Activated effector memory CD4-positive, alpha-beta T cell treated with anti-CD3 and anti-CD28 coated beads, Interleukin-2, amount 50 U/mL, for 16 hours (primary cell): Measurements from ENCODE around the gene DRD2.
A peak's percentile ranks its signal among the peaks of the same experiment; 100 is the strongest.

Experiments used
- DNase-seq: peaks from one replicate; pipeline ENCODE4 v3.0.0-alpha.2; 2020

The DRD2 gene

DNA sequence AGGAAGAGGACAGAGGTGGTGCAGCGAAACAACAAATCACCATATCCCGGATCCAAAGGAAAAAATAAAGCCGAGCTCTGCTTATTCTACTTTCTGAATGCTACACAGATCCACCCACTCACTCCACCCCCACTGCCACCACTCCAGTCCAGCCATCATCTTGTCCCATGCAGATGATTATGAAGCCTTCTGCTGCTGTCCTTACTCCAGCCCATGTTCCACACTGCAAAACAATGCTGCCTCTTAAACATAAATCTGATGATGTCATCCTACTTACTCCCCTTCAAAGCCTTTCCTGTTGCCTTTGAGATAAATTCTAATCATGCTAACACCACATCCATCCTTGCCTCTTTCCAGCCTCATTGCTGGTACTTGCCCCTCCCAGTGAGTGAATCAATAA, 6.5 kb upstream of the DRD2 start:
- DNase-seq: no peak

DNA sequence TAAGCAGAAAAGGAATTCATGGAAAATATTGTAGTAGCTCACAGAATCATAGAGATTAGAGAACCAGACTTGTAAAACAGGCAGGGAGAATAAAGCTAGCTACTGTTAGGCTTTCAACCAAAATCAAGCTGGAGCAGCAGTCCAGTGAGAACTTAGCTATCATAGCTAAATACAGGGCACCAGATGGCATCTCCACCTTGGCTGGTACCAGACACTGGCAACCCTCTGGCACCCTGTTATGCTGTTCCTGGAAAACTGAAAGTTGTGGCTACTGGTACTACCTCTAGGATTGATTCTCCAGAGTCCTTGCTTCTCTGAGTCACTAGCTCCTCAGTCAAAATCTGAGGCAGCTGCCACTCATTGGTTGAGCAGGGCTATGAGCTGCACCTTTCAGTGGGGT, 6.0 kb upstream of the DRD2 start:
- no peak for DNase-seq

DNA sequence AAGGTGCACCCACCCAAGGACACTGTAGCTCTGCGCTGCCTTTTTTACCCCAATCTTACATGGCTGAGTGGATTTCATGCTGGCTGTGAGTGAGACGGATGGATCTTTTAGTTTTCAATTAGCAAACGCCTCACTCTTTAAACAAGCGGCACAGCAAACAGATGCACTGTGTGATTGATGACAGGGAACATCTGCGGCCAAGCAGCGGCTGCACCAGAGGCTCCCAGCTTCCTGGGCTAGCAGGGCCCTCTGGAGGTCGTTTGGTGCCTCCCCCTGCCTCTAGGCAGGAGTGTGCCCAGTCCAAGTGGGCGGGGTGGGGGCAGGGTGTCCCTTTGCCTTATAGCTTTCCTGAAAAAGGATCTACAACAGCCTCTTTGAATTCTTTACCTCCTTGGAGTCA, 2.1 kb upstream of the DRD2 start:
- DNase-seq: no peak

DNA sequence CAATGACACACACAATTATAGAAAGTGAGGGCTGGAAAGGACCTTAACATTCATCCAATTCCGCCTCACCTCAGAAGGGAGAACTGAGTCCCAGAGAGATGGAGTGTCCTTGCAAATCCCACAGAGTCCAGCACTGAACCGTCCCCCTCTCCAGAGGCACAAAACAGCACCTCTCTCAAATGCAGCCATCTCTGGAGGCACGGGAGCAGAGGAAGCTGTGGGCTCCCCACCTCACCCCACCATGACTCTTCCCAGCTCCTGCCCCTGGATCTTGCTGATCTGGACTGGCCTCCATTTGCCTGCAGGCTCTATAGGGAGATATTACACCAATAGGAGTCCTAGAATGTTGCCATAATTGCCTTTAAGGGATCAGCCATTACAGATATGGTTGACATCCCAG, 1.4 kb upstream of the DRD2 start:
- DNase-seq: no peak

DNA sequence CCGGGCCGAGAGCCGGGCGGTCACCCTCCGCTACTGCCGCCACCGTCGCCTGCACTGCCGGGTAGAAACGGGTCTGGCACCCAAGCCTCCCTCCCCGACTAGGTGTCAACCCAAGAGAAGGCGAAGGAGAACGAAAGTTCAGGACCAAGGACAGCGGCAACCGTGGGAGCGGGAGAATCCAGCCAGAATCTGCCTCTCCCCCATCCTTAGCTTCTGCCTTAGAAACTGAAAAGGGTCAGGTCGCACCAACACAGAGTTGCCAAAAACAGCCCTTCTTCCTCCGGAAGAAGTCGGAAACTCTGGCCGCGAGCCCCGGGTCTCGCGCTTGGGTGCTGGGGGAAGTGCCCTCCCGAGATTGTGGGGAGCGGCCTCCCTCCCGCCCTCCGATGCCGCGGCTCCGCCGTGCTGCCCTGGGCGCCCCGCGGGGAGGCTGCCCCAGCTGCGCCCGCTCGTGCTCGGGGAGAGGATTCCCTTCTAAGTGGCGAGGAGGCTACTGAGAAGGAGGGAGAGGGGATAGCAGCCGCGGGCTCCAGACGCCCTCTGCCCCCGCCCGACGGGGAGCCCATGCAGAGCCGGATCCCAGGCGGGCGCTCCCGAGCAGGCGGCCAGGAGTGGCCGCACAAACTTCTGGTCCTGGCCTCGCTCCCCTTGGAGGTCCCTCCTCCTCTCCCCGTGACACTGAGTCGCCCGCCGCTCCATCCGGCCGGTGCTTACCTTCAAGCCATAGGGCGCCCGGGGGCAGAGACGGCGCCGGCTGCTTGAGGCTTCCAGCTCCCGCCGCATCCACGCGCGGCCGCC, 637 bp downstream of the DRD2 start:
- peak; percentile 76 for DNase-seq

DNA sequence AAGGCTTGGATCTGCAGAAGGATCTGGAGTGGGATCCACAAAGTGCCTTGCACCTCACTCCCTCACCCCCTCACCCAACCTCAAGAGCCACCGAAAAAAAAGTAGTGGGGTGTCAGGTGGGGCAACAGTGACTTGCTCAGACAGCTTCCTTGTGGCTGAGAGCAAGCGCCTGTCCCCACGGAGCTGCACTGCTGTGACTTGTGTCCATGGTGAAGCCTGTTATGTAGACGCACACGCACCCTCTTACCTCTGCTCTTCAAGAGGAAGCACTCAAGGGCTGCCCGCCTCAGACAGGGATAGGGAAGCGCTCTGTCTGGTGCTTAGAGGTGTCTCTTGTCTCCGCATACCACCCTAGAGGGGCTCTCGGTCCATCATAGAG, 1.2 kb downstream of the DRD2 start:
- DNase-seq: no peak

DNA sequence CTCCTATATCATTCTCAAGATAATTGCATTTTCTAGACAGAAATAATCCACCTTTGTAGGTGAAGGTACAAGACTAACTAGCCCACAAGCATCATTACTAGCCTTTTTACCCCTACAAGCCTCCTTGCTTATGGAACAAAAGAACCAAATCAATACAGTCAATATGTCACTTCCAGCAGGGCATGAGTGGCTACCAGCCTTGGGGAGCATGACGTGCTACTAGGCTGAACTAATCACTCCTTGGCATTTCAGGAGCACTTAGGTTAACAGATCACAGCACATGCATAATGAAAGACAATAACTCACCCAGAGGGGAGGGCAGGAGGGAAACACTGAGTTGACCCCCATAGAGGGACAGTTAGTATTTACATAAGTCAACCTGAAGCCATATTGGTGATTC, 2.7 kb downstream of the DRD2 start:
- DNase-seq: no peak

DNA sequence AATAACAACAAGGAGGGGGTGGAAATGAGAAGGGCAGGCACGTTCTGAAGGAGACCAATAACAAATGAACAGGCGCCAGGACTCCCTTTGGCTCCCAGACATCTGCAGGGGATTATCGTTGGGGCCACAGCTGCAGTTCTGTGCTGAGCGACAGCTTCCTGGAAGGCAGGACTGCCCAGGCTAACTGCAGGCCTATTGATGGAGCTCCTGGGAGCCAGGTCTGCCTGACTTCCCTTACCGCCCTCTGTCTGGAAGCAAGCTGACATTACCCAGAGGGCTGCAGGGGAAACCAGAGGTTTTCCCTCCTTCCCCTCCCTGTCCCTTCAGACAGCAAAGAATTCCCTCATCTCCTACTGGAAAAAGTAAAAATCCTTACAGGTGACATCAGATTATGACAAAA, 5.0 kb downstream of the DRD2 start:
- DNase-seq: no peak

DNA sequence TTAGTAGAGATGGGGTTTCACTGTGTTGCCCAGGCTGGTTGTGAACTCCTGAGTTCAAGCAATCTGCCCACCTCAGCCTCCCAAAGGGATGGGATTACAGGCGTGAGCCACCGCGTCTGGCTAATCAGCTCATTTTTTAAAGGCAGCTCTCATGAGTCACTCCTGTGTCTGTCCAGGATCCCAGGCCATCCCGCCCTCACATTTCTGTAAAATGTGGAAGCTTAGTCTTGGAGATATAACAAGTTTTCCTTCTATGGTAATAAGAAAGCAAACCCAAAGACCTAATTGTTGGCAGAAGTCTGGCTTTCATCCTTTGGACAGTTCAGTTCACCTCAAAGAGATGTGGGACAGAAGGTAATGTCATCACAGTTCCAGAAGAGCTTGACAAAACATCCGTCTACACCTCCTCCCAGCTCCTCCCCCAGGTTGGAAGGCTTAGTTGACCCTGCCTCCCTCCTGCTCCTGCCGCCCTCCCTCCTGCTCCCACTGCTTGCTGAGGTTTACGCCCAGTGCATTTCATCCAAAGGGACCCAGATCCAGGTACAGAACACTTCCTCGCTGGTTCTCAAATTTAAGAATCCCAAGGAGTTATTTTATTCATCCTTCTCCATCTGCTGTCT, 6.4 kb downstream of the DRD2 start:
- no peak for DNase-seq

DNA sequence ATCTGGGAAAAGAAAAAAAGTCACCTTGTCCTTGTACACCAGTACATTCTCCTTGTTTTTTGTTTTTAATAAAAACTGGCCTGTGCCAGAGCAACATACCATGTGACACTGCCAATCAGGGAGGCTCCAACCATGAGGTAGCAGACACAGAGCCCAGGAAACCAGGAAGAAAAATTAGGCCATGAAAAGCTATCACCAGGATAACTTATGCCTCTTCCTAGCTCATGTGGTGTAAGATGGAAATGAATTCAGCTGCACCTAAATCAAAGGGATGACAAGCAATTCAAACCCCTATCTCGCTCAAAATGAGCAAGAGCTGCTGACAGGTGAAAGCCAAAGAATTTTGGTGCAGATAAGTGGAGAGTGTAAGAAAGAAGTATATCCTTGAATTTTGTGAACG, 7.7 kb downstream of the DRD2 start:
- no peak for DNase-seq

DNA sequence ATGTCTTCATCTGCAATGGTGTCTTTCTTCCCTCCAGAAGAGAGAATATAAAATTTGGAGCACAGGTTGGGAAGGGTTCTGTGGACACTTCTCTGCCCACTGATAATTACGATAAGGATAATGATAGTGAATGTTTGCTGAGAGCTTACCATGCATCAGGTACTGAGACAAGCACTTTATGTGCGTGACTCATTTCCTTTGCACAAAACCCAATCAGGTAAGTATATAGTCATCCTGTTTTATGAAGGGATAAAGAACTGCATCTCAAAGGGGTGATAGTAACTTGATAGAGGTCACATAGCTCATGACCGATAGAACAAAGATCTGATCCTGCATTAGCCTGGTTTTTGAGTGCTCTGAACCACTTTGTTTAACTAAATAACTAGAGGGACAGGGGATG, 9.4 kb downstream of the DRD2 start:
- no peak for DNase-seq

DNA sequence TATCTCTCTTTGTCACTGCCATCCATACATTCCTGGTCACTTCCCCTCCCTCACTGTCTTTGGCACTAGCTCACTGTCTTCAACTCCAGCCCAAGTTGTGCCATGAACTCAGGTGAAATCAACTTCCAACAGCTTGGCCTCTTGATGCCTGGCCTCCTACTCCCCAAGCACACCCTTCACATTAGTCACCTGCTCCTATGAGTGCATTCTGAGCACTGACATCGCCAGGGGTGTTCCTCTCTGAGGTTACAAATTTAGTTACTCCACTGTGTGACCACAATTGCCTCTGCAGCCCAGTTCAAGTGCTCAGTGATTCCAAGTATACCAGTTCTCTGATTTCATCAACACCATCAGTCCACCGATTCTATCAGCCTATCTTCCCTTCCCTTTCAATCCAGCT, 10.8 kb downstream of the DRD2 start:
- no peak for DNase-seq

DNA sequence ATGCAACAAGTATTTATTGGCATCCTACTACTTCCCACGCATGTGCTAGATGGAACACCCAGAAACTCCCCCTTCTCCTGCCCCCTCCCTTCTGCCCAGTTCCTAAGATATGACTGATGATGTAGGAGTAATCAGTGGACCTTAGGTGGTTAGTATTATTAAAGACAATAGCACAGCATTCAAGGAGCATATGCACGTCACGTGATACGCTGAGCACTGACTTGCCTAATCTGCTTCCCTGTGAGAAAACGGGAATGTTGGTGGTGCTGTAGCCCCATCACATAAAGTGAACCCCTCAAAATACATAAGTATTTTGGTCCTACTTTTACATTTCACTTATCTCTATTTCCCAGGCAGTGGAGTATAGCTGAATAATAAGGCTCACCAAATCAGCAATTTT, 12.4 kb downstream of the DRD2 start:
- no peak for DNase-seq

DNA sequence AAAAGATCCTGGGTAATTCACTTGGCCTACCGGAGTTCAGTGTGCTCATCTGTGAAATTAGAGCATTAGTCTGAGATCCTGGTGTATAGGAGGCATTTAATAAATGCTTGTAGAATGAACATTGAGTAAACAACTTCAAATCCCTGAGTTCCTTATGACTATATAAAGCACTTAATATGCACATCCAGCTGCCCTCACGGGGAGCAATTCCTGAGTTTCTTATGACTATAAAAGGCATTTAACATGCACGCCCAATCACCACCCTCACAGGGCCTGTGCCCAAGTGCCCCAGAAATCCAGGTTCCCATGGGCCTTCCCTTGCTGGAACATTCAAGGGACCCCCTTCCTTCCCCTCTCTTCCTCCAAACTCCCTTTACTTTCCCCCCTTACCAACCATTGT, 13.6 kb downstream of the DRD2 start:
- DNase-seq: no peak

DNA sequence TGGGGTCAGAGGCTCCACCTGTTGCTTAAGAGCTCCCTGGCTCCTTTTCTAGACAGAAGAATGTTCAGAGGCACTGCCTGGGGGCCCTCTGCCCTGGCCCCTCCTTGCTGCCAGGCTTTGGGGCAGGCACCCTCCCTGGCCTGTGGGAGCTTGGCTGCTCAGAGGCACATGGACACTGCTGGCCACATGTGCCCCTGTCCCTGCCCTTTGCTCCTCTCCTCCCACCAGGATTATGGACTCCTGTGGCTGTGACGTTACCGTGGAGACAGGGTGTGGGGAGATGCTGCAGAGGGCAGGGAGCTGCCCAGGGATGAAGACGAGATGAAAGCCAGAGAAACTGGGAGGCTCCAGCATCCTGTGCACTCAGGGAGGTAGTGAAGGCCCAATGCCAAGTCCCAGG, 14.7 kb downstream of the DRD2 start:
- DNase-seq: no peak

DNA sequence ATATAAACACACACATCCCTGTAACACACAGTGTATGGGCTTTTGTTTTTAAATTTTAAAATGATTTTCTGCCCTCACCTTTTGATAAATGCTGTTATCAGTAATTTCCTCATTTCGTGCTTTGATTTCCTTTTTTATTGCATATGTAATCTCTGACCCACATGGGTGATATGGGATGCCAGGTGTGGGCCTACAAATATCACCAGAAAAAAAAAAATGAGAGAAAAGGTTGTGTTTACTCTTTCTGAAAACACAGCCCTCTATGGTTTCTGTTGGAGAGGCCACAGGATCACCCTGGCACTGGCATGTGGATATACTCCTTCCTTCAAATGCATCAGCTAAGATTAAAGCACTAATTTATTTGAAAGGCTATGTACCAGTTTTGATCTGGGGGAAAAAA, 17.0 kb downstream of the DRD2 start:
- no peak for DNase-seq

DNA sequence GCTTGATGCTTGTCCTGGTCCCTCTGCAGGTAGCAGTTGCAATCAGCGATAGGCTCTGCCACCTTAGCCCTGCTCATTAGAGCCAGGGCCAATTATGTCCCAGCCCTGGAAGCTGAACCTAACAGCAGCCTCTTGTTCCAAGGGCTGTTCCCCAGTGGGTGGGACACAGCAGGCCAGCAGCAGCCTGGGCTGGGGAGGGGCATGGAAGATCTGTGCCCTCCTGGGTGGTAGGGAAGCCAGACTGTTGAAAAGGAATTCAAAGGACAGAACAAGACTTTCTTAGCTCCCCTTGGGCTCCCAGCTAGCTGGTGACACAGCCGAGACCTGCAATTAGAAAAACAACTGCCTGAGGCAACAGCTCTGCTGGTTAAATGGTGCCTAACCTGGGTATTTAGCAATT, 17.4 kb downstream of the DRD2 start:
- no peak for DNase-seq

DNA sequence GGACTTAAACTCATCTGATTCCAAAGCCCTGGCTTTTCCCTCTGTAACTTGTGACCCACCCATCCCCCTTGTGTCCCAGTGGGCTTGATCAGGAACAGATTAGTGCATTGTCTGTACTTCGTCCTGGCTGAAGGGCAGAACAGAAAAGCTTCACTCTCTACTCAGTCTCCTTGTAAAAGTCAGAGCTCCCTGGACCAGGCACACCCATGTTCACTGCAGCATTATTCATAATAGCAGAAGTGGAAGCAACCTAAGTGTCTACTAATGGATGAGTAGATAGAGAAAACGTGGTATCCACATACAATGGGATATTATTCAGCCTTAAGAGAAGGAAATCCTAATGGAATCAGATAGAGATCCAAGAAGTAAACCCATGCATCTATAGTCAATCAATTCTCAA, 20.7 kb downstream of the DRD2 start:
- DNase-seq: no peak

DNA sequence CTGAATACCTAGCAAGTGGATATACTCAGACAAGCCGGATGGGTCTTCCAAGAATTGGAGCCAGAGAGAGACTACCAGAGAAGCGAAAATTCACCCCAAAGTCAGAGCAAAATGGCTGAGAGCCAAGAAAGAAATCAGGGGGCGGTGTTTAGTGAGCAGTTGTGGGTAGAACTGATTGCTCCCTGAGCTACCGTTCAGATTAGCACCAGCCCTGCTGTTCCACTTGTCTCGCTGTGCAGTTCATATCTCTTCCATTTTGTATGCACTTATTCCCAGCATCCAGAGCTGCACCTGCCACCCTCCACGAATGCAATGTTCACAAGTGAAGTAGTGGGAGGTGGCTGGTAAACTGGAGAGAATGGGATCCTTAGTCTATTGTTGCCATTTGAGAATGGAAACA, 25.5 kb downstream of the DRD2 start:
- DNase-seq: no peak

DNA sequence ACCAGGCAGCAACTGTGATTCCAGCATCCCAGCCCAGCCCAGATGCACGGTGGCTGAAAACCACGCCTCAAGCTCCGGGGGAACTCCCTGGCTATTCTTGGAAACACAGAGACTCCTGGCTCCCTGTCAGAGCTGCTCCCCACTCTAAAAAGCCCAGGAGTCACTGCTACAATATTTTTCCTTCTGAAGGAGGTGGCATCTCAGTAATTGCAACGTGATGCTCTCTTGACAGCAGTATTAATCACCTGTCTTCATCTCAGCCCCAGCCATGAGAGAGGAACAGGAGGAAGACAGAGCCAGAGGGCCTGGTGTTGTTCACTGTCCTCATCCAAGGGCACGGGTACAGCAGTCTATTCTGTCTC, 26.9 kb downstream of the DRD2 start:
- no peak for DNase-seq

DNA sequence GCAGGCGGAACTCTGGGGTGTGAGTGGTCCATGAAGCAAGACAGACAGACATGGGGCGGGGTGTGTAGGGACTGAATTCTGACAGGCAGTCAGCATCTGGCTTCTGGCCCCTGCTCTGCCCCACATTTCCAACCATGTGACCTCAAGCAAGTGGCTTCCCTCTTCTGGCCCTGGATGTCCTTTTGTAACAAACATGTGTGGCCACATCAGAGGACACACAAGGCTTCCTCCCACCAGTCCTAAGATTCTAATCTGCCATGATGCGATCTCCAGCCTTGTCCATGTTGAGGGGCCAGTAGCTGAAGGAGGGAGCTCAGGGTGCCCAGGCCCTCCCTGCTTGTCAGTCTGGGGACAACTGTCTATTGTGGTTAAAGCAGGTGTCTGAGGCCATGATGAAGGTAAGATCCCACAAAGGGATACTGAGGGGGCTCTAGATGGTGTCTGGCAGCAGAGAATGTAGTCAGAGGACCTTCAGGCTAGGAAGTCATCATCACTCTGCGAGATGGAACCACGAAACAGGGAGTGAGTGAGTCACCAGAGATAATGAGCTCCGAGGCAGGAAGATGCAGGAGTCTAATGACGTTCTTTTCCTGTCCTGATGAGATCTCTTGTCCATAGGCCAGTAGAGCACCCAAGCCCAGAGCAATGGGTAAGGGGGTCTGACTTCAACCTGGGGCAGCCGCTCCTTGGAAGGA, 27.4 kb downstream of the DRD2 start:
- DNase-seq: no peak

DNA sequence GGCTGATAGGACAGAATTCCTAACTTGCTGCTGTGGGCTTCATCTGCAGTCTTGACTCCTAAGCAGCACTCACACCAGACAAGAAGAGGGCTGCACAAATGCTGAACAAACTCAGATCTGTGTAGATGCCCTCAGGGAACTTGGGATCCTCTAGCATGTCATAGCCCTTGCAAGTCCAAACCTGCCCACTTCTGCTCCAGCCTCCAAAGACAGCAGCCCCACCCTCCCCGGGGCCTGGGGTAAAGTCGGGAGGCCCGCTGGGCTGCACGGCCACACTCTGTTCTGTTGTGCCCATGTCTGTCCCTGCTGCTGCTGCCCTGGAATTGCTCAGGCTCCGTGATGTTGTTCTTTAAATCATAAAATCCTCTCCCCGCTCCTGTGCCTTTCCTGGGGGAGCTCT, 28.3 kb downstream of the DRD2 start:
- DNase-seq: no peak

DNA sequence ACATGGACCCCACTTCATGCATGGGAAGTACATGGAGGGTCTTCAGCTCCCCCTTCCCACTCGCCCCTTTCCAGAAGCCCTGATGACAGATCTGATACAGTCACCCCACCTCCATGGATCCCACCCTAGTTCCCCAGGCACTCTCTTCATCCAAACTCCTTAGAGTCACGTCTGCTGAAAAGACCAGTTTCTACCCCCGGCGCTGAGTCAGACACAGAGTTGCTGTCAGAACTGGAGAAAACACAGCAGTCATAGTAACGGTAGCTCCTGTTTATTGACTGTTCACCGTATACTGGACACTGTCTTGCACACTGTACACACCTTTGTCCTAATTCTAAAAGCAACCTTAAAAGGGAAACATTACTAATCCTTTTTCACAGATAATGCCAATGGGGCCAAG, 29.1 kb downstream of the DRD2 start:
- DNase-seq: no peak

DNA sequence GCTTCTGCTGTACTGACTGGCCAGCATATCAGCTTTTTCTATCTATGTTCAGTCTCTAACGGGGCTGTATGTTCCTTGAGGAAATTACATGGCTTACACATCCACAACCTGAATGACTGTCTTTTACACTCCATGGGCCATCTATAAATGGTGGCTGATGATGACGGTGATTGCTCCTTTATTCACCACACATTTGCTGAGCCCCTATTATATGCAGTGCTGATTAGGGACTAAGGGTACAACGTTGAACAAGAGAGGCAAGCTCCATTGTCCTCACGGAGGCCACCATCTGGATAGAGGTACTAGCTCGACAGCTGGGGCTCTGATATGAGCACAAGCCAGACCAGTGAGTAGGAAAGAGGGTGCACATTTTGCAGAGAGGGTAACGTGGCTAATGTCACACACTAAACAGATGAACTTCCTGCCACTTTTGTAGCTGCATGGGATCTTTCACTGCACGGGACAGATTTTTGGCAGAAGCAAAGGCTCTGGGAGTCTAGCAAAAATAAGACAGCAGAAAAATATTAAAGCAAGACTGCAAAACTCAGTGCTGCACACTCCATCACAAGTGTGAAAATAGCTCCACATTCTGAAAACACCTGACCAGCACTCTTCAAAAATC, 30.6 kb downstream of the DRD2 start:
- no peak for DNase-seq
